ENCODE results near the gene CARD6. TPM values are rescaled to one million over a fixed set of nuclear protein-coding genes. Genes with fewer than 3 reads are reported as not detected.

Gene CARD6
- total RNA-seq, 1 donor from 2014 or later = 0.72 TPM

GRCh38 chr5:40797273-40798011 lies 43.7 kb upstream of the CARD6 start:
- H3K4me3 Mint-ChIP-seq (ENCODE audit: unreplicated experiment) = peak overlapping the region; percentile 90
- H3K9me3 Mint-ChIP-seq (ENCODE audit: low read depth) = no peaks in the 10 kb centered on the region
- peak overlapping the region; percentile 94 for H3K27ac Mint-ChIP-seq (ENCODE audit: unreplicated experiment)
- H3K4me1 Mint-ChIP-seq (ENCODE audit: low read depth) = peaks cover 38% of the 10 kb centered on the region
- TF ChIP-seq, protein P1, sequence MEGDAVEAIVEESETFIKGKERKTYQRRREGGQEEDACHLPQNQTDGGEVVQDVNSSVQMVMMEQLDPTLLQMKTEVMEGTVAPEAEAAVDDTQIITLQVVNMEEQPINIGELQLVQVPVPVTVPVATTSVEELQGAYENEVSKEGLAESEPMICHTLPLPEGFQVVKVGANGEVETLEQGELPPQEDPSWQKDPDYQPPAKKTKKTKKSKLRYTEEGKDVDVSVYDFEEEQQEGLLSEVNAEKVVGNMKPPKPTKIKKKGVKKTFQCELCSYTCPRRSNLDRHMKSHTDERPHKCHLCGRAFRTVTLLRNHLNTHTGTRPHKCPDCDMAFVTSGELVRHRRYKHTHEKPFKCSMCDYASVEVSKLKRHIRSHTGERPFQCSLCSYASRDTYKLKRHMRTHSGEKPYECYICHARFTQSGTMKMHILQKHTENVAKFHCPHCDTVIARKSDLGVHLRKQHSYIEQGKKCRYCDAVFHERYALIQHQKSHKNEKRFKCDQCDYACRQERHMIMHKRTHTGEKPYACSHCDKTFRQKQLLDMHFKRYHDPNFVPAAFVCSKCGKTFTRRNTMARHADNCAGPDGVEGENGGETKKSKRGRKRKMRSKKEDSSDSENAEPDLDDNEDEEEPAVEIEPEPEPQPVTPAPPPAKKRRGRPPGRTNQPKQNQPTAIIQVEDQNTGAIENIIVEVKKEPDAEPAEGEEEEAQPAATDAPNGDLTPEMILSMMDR (IDR thresholded peaks at IDR 0.05) = no peak
- no peaks in the 10 kb centered on the region for H3K27me3 Mint-ChIP-seq (ENCODE audit: low read depth)
- H3K36me3 Mint-ChIP-seq (ENCODE audit: low read depth) = no peaks in the 10 kb centered on the region
- DNase-seq (ENCODE audit: low spot score) = no peak

DNA sequence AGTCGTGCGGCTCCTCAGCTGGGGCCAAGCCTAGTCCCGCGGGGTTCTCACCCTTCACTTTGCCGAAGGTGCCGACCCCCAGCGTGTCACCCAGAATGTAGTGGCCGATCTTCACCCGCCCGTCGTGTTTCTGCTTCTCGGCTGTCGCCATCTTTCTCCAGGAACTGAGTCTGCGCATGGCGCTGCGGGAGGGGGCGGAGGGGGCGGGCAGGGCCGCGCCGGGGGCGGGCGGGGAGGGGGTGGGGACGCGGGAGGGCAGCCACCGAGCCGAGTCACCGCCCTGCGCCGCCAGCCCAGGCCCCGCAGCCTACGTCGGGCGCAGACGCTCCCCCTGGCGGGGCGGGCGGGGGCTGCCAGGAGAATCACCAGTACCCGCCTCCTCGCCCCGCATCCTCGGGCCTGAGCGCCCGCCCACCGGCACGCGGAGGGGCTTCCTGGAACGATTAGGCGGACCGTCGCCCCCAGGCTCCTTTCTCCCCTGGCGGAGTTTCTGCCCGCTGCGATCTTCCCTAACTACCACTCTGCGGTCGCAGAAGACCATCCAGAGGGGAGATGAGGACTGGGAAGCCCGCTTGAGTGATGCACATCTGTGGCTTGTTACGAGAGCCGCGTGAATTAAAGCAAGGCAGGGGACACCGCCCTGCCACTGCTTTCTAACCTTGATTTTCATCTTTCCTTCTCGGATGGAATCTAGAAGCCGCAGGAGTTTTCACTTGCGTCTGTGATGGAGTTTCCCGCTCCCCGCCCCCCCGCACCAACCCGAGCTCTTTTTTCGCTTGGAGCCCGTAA lies 43.0 kb upstream of the CARD6 start, which contains the start of gene PRKAA1:
Gene PRKAA1 (minus strand): TSS at position 363 of the 789 bp plus-strand sequence. CDS start 185 bp downstream, at position 178.
- H3K27me3 Mint-ChIP-seq (ENCODE audit: low read depth) = no peaks in the 10 kb centered on the region
- H3K27ac Mint-ChIP-seq (ENCODE audit: unreplicated experiment) = peak within 1 kb of the TSS; percentile 94
- DNase-seq (ENCODE audit: low spot score) = peak; percentile 94
- TF ChIP-seq, protein P1 (IDR thresholded peaks at IDR 0.05) = peak; percentile 84
- peak within 1 kb of the TSS; percentile 90 for H3K4me3 Mint-ChIP-seq (ENCODE audit: unreplicated experiment)
- no peaks in the 10 kb centered on the region for H3K36me3 Mint-ChIP-seq (ENCODE audit: low read depth)
- H3K9me3 Mint-ChIP-seq (ENCODE audit: low read depth) = no peaks in the 10 kb centered on the region
- peaks cover 35% of the 10 kb centered on the region for H3K4me1 Mint-ChIP-seq (ENCODE audit: low read depth)

- H3K36me3 Mint-ChIP-seq (ENCODE audit: low read depth) = no peaks in the 10 kb centered on the region
- TF ChIP-seq, protein P1 (IDR thresholded peaks at IDR 0.05) = no peak
- H3K27ac Mint-ChIP-seq (ENCODE audit: unreplicated experiment) = peak overlapping the region; percentile 91
- no peaks in the 10 kb centered on the region for H3K9me3 Mint-ChIP-seq (ENCODE audit: low read depth)
- H3K4me1 Mint-ChIP-seq (ENCODE audit: low read depth) = peaks cover 33% of the 10 kb centered on the region
- no peaks in the 10 kb centered on the region for H3K27me3 Mint-ChIP-seq (ENCODE audit: low read depth)
- no peak for DNase-seq (ENCODE audit: low spot score)
- peak overlapping the region; percentile 90 for H3K4me3 Mint-ChIP-seq (ENCODE audit: unreplicated experiment)
Measured at GRCh38 chr5:40798801-40799210, 42.4 kb upstream of the CARD6 start.

DNA sequence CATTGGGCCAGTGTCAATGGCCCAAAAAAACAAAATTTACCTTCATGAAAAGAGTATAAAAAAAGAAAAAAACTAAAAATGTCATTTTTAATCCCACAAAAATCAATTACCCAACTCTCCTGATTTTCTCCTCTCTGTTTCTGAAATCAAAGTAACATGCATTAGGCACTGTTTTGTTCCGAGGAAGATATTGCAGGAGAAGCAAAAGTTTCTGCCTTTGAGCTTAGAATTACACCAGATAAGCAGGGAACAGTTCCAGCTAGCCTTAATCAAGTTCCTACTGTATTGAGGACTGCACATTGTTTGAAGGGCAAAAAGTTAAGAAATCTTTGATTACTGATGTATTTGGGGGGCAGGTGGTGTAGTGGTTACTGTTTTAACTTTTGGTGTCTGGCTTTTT lies 41.9 kb upstream of the CARD6 start:
- Mint-ChIP-seq H3K4me1 (ENCODE audit: low read depth) (peaks cover 33% of the 10 kb centered on the region), H3K36me3 (ENCODE audit: low read depth) (no peaks in the 10 kb centered on the region), H3K27ac (ENCODE audit: unreplicated experiment) (peak overlapping the region; percentile 91), H3K27me3 (ENCODE audit: low read depth) (no peaks in the 10 kb centered on the region), H3K9me3 (ENCODE audit: low read depth) (no peaks in the 10 kb centered on the region), H3K4me3 (ENCODE audit: unreplicated experiment) (peak overlapping the region; percentile 90)
- TF ChIP-seq, protein P1 (IDR thresholded peaks at IDR 0.05) = no peak
- DNase-seq (ENCODE audit: low spot score) = no peak

DNA sequence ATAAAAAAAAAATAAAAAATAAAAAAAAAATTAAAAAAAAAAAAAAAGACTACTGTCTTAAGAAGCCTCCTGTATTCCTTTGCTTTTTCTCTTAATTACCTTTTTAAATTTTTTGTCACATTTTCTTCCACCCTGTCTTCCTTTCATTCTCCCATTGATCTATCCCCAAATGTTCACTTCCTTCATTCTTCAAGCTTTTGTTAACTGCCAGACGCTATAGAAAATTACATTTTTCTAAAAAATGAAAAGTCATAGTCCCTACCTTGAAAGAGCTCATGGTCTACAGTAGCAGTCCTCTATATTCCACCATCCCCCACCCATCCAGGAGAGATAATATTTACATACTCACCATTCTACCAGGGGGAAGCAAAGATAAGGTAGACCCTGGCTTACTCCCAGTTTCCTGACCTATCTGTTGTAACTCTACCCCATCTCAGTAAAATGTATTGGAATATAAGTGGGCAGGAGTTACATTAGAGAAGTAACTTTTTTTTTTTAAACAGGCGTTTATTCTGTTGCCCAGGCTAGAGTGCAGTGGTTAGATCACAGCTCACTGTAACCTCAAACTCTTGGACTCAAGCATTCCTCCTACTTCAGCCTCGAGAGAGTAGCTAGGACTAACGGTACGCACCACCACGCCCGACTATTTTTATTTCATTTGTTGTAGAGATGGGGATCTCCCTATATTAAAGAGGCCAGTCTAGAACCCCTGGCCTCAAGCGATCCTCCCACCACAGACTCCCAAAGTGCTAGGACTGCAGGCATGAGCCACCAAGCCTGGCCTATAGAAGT lies 39.2 kb upstream of the CARD6 start:
- Mint-ChIP-seq H3K4me1 (ENCODE audit: low read depth) (peaks cover 16% of the 10 kb centered on the region), H3K36me3 (ENCODE audit: low read depth) (no peaks in the 10 kb centered on the region), H3K9me3 (ENCODE audit: low read depth) (no peaks in the 10 kb centered on the region), H3K4me3 (ENCODE audit: unreplicated experiment) (no peak overlapping the region), H3K27me3 (ENCODE audit: low read depth) (no peaks in the 10 kb centered on the region), H3K27ac (ENCODE audit: unreplicated experiment) (no peak overlapping the region)
- TF ChIP-seq, protein P1 (IDR thresholded peaks at IDR 0.05) = no peak
- DNase-seq (ENCODE audit: low spot score) = no peak
